BJ (cell line): ENCODE measurements around the gene FIZ1. TPM values are rescaled to one million over a fixed set of nuclear protein-coding genes. Genes with fewer than 3 reads are reported as not detected.

Experiments
- CTCF ChIA-PET: fragments of 350-600 bp; formaldehyde crosslinking; extraction: SDS; loops from one replicate; lab custom pipeline; 2021; ENCODE audit warnings: antibody characterized with exemption, inconsistent platforms; lab: Yijun Ruan, JAX
- POLR2A ChIA-PET: fragments of 300-600 bp; sonication (Branson Sonifier 250); formaldehyde crosslinking; extraction: SDS; loops from one replicate; lab custom pipeline; 2021; ENCODE audit warnings: antibody characterized with exemption; lab: Charles Lee
- DNase-seq: peaks from one replicate; pipeline ENCODE4 v3.0.0-alpha.2; 2011; ENCODE audit warnings: low read depth
- H3K27me3 ChIP-seq: 2 replicates; pipeline ENCODE4 v1.6.0; 2011; ENCODE audit warnings: low read length; ENCODE audit not compliant: control insufficient read depth, insufficient read depth
- H3K36me3 ChIP-seq: 2 replicates; pipeline ENCODE4 v1.5.1; 2011; ENCODE audit warnings: low read length; ENCODE audit not compliant: control insufficient read depth, insufficient read depth
- H3K4me3 ChIP-seq: 2 replicates; pipeline ENCODE4 v1.5.1; 2011; ENCODE audit warnings: low read depth, mild to moderate bottlenecking, control low read depth, low read length
- CTCF ChIP-seq: IDR thresholded peaks from 2 replicates; pipeline ENCODE4 v1.5.1; 2011; ENCODE audit warnings: low read depth, mild to moderate bottlenecking, control low read depth, inconsistent platforms, low read length, moderate library complexity; ENCODE audit not compliant: insufficient read depth
- polyA plus RNA-seq: library from polyadenylated mRNA; depleted of rRNA; stranded (reverse); fragments of >200 nt; gene quantifications from 2 replicates; pipeline ENCODE4 v1.2.3, GENCODE V29; 2011

The FIZ1 gene
- polyA plus RNA-seq, 1 experiment, result 4.0 TPM

GRCh38 chr19:55603581-55604292 is 4.4 kb upstream of the FIZ1 start:
- ChIA-PET CTCF (interaction anchor here (1.1 to 1.4 kb wide), 2 partner anchors 87 to 99 kb away, joined by 4 to 8 read pairs; no protein-coding TSS in a partner anchor), POLR2A (no interaction called here)
- H3K27me3 ChIP-seq, result no peaks in the 10 kb centered on the region
- DNase-seq, result no peak
- no peak overlapping the region for H3K4me3 ChIP-seq
- no peak for TF ChIP-seq CTCF
- H3K36me3 ChIP-seq, result peaks cover 4% of the 10 kb centered on the region; the same call in 1 of the 2 replicates

- DNase-seq, result no peak
- ChIA-PET CTCF (interaction anchor here (1.4 kb wide), 1 partner anchor 86 kb away, joined by 4 read pairs; no protein-coding TSS in a partner anchor), POLR2A (no interaction called here)
- Histone ChIP-seq H3K36me3 (peaks cover 4% of the 10 kb centered on the region; the same call in 1 of the 2 replicates), H3K4me3 (no peak overlapping the region), H3K27me3 (no peaks in the 10 kb centered on the region)
- TF ChIP-seq CTCF, result no peak
Measured at GRCh38 chr19:55603115-55603514, 3.8 kb upstream of the FIZ1 start.

- Histone ChIP-seq H3K27me3 (no peaks in the 10 kb centered on the region), H3K4me3 (no peak overlapping the region), H3K36me3 (peaks cover 1% of the 10 kb centered on the region)
- no peak for DNase-seq
- TF ChIP-seq CTCF, result no peak
- POLR2A ChIA-PET, result no interaction called here
- CTCF ChIA-PET, result no interaction called here
Measured at GRCh38 chr19:55602104-55603001, 3.0 kb upstream of the FIZ1 start.

- ChIA-PET CTCF (interaction anchor here (0.7 kb wide), 1 partner anchor 17 kb away, joined by 3 read pairs; no protein-coding TSS in a partner anchor), POLR2A (no interaction called here)
- Histone ChIP-seq H3K36me3 (peaks cover 5% of the 10 kb centered on the region), H3K4me3 (peak overlapping the region; percentile 88), H3K27me3 (no peaks in the 10 kb centered on the region)
- DNase-seq, result no peak
- no peak for TF ChIP-seq CTCF
Measured at GRCh38 chr19:55601084-55601483, 1.8 kb upstream of the FIZ1 start.

GRCh38 chr19:55600662-55601028 is 1.3 kb upstream of the FIZ1 start:
- Histone ChIP-seq H3K27me3 (no peaks in the 10 kb centered on the region), H3K36me3 (peaks cover 8% of the 10 kb centered on the region), H3K4me3 (peak overlapping the region; percentile 88)
- no peak for DNase-seq
- TF ChIP-seq CTCF, result no peak
- CTCF ChIA-PET, result interaction anchor here (0.7 to 2.0 kb wide), 3 partner anchors 17 to 133 kb away, joined by 3 to 11 read pairs (median 5); no protein-coding TSS in a partner anchor
- POLR2A ChIA-PET, result interaction anchor here (0.6 kb wide), 2 partner anchors 35 to 714 kb away, joined by 8 to 11 read pairs; partner anchors contain the start of gene ZSCAN5A
